Panc1 (cell line): ENCODE data around the gene SHC3. TPM values are rescaled to one million over a fixed set of nuclear protein-coding genes. Genes with fewer than 3 reads are reported as not detected.

ENCODE experiments used
- ATAC-seq: fragments of 200-7000 bp; cut with Tn5 transposase; 2 replicates; pipeline ENCODE4 v1.9.1; 2020; ENCODE audit warnings: mild to moderate bottlenecking, moderate library complexity
- BruUV-seq: library from RNA; stranded (reverse); fragments of 400-500 nt; replicated peaks from 2 replicates; lab custom pipeline; 2021; lab: Mats Ljungman, UMichigan
- CTCF ChIA-PET: fragments of 300-600 bp; sonication (Branson Sonifier 250); formaldehyde crosslinking; loops from one replicate; lab custom pipeline; 2022; ENCODE audit warnings: antibody characterized with exemption; lab: Charles Lee
- POLR2A ChIA-PET: fragments of 300-600 bp; sonication (Branson Sonifier 250); formaldehyde crosslinking; loops from one replicate; lab custom pipeline; 2022; ENCODE audit warnings: antibody characterized with exemption; lab: Charles Lee
- DNase-seq: peaks from one replicate; pipeline ENCODE4 v3.0.0-alpha.2; 2010; ENCODE audit warnings: low read depth, low spot score
- H3K27ac ChIP-seq: 2 replicates; pipeline ENCODE4 v1.5.1; 2011; ENCODE audit warnings: mild to moderate bottlenecking, low read length, inconsistent platforms
- H3K27me3 ChIP-seq: fragments of 200-500 bp; sonication (Bioruptor generic); 2 replicates; pipeline ENCODE4 v1.6.0; 2014; ENCODE audit warnings: low read length, inconsistent platforms; ENCODE audit not compliant: control insufficient read depth, insufficient read depth
- H3K36me3 ChIP-seq: fragments of 200-500 bp; sonication (Bioruptor generic); 2 replicates; pipeline ENCODE4 v1.5.1; 2014; ENCODE audit warnings: inconsistent platforms, mild to moderate bottlenecking, low read length, moderate library complexity; ENCODE audit not compliant: control insufficient read depth, insufficient read depth
- H3K4me1 ChIP-seq: 2 replicates; pipeline ENCODE4 v1.5.1; 2011; ENCODE audit warnings: inconsistent platforms, mild to moderate bottlenecking, low read length, moderate library complexity; ENCODE audit not compliant: control insufficient read depth, insufficient read depth
- H3K4me3 ChIP-seq, 2 experiments: 2 replicates each; pipeline ENCODE4 v1.5.1; 2011 to 2012; ENCODE audit warnings: low read depth in 2 of 2, low read length in 2 of 2, mild to moderate bottlenecking in 2 of 2, inconsistent platforms in 1 of 2, moderate library complexity in 1 of 2
- H3K9me3 ChIP-seq: fragments of 200-500 bp; sonication (Bioruptor generic); 2 replicates; pipeline ENCODE4 v1.5.1; 2014; ENCODE audit warnings: low read depth, mild to moderate bottlenecking, inconsistent platforms, low read length, moderate library complexity; ENCODE audit not compliant: control insufficient read depth, insufficient read depth
- CTCF ChIP-seq: fragments of 450-650 bp; IDR thresholded peaks from 2 replicates; pipeline ENCODE4 v1.5.1; 2017; ENCODE audit warnings: mild to moderate bottlenecking
- POLR2AphosphoS5 ChIP-seq: IDR thresholded peaks from 2 replicates; pipeline ENCODE4 v1.6.1; 2012; ENCODE audit warnings: mild to moderate bottlenecking, low read depth, low read length, moderate library complexity
- REST ChIP-seq, 2 experiments: IDR thresholded peaks; 2 replicates each; pipeline ENCODE4 v1.6.1; 2011 to 2012; ENCODE audit warnings: low read depth in 2 of 2, control low read depth in 1 of 2, low read length in 1 of 2, mild to moderate bottlenecking in 1 of 2, moderate library complexity in 1 of 2; ENCODE audit not compliant: insufficient read depth in 1 of 2
- SIN3A ChIP-seq: IDR thresholded peaks from 2 replicates; pipeline ENCODE4 v1.6.1; 2012; ENCODE audit warnings: low read depth, mild to moderate bottlenecking, low read length, moderate library complexity, borderline replicate concordance; ENCODE audit not compliant: insufficient read depth
- TCF7L2 ChIP-seq: IDR thresholded peaks from 2 replicates; pipeline ENCODE4 v1.6.1; 2011; ENCODE audit warnings: mild to moderate bottlenecking, low read depth, low read length, inconsistent platforms
- in situ Hi-C: cut with HindIII; loops from 2 replicates; pipeline ENCODE4 v1.10.0; 2016; ENCODE audit warnings: low sequenced_read_pairs, low pct_unique_long_range_greater_than_20kb
- intact Hi-C: fragments of 100-400 bp; cut with micrococcal nuclease; formaldehyde crosslinking; loops from one replicate; pipeline ENCODE4 v1.10.0; 2022; ENCODE audit not compliant: unreplicated experiment
- total RNA-seq: library from RNA; stranded (reverse); gene quantifications from one replicate; pipeline ENCODE4 v1.2.1, GENCODE V29; 2021; ENCODE audit not compliant: unreplicated experiment

SHC3 gene
- total RNA-seq, 1 experiment from 2014 or later = 1.7 TPM

DNA sequence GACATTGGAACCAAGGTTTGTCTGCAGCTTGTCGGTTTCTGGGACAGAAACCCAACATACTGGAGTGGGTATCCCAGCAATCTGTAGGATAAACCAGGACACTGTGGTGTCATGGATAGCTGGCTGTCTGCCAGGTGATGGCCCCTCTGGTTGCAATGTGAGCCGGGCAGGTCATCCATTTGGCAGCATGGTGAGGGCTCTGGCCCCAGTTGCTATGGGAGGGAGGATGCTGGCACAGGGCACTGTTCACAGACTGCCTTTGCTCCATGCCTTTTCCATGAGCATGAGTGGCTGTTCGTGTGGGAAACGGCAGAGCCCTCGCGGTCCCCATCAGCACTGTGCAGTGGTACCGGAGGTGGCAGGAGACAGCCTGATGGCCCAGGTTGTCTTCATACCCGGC is 181.0 kb downstream of the SHC3 start:
- ChIA-PET CTCF (no interaction called here), POLR2A (no interaction called here)
- no peak overlapping the region for H3K4me3 ChIP-seq
- DNase-seq (no peak), ATAC-seq (no peak)
- no TSS peak for BruUV-seq
- no peaks in the 10 kb centered on the region for H3K36me3 ChIP-seq
- in situ Hi-C loops (no loop called here), intact Hi-C loops (no loop called here)
- H3K27ac ChIP-seq = no peak overlapping the region
- no peaks in the 10 kb centered on the region for H3K9me3 ChIP-seq
- H3K27me3 ChIP-seq = no peaks in the 10 kb centered on the region
- H3K4me1 ChIP-seq = no peaks in the 10 kb centered on the region; the same call in 1 of the 2 replicates
- TF ChIP-seq REST (IDR thresholded peaks at IDR 0.05; ENCODE audit: insufficient read depth in 1 of 2, low read depth in 2 of 2, low read length in 1 of 2) (no peak), CTCF (no peak)

DNA sequence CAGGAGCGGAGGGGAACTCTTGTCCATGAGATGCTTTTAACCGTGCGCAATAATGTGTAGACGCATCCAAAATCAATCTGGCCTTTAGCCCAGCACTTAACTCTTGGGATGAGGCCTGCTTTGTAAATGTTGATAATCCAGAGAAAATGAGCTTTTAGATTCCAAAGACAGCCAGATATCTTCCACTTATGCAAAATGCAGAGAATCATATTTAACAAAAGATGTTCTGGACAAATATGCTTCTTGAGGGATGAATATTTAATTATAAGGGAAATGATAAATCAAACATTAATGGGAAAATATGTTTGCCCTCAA is 181.7 kb downstream of the SHC3 start:
- POLR2A ChIA-PET = interaction anchor here (0.6 kb wide), 1 partner anchor 449 kb away, joined by 5 read pairs; no protein-coding TSS in a partner anchor
- H3K9me3 ChIP-seq = no peaks in the 10 kb centered on the region
- in situ Hi-C loops = no loop called here

More for the DNA sequence above, 181.7 kb downstream of the SHC3 start:
- no peak overlapping the region for H3K4me3 ChIP-seq
- ATAC-seq (no peak), DNase-seq (no peak)
- no peaks in the 10 kb centered on the region for H3K36me3 ChIP-seq
- no TSS peak for BruUV-seq
- TF ChIP-seq SIN3A (no peak), POLR2AphosphoS5 (no peak), REST (IDR thresholded peaks at IDR 0.05; ENCODE audit: insufficient read depth in 1 of 2, low read depth in 2 of 2, low read length in 1 of 2) (no peak), TCF7L2 (no peak), CTCF (no peak)
- CTCF ChIA-PET = no interaction called here
- no peak overlapping the region for H3K27ac ChIP-seq
- intact Hi-C loops = no loop called here
- H3K27me3 ChIP-seq = no peaks in the 10 kb centered on the region
- H3K4me1 ChIP-seq = peaks cover 2% of the 10 kb centered on the region
